HS-27A (cell line): Measurements from ENCODE around the gene ANKRD11.

ENCODE experiments used
- DNase-seq: peaks from one replicate; pipeline ENCODE4 v3.0.0-alpha.2; 2012; ENCODE audit warnings: low read depth, missing footprints

Gene ANKRD11

GRCh38 chr16:89381788-89382187 is 108.6 kb downstream of the ANKRD11 start:
- no peak for DNase-seq

GRCh38 chr16:89380681-89381080 is 109.7 kb downstream of the ANKRD11 start:
- DNase-seq, result no peak

GRCh38 chr16:89378947-89379771 is 111.2 kb downstream of the ANKRD11 start:
- no peak for DNase-seq

GRCh38 chr16:89377453-89377848 is 112.9 kb downstream of the ANKRD11 start:
- DNase-seq, result no peak

- DNase-seq, result no peak
Measured at GRCh38 chr16:89376812-89377452, 113.4 kb downstream of the ANKRD11 start.

GRCh38 chr16:89375686-89376085 is 114.7 kb downstream of the ANKRD11 start:
- no peak for DNase-seq

- DNase-seq, result no peak
Measured at GRCh38 chr16:89375021-89375420, 115.3 kb downstream of the ANKRD11 start.

- no peak for DNase-seq
Measured at GRCh38 chr16:89374393-89374960, 115.9 kb downstream of the ANKRD11 start.

- DNase-seq, result no peak
Measured at GRCh38 chr16:89373355-89374110, 116.8 kb downstream of the ANKRD11 start.

GRCh38 chr16:89371968-89372634 is 118.3 kb downstream of the ANKRD11 start:
- DNase-seq, result no peak

- DNase-seq, result no peak
Measured at GRCh38 chr16:89371386-89371785, 119.0 kb downstream of the ANKRD11 start.

GRCh38 chr16:89370601-89371000 is 119.8 kb downstream of the ANKRD11 start:
- no peak for DNase-seq

- no peak for DNase-seq
Measured at GRCh38 chr16:89370081-89370511, 120.3 kb downstream of the ANKRD11 start.

GRCh38 chr16:89369266-89369895 is 121.0 kb downstream of the ANKRD11 start:
- DNase-seq, result no peak

GRCh38 chr16:89368604-89369249 is 121.6 kb downstream of the ANKRD11 start:
- no peak for DNase-seq

GRCh38 chr16:89367538-89367915 is 122.8 kb downstream of the ANKRD11 start:
- no peak for DNase-seq

- no peak for DNase-seq
Measured at GRCh38 chr16:89366561-89367537, 123.5 kb downstream of the ANKRD11 start.

- DNase-seq, result no peak
Measured at GRCh38 chr16:89365996-89366395, 124.4 kb downstream of the ANKRD11 start.

GRCh38 chr16:89365044-89365467 is 125.3 kb downstream of the ANKRD11 start:
- DNase-seq, result no peak

GRCh38 chr16:89364606-89365005 is 125.8 kb downstream of the ANKRD11 start:
- no peak for DNase-seq
